HCT116 (cell line): Measurements from ENCODE around the gene STXBP3. TPM values are rescaled to one million over a fixed set of nuclear protein-coding genes. Genes with fewer than 3 reads are reported as not detected.

Experiments
- ATAC-seq: fragments of 200-7000 bp; cut with Tn5 transposase; 2 replicates; pipeline ENCODE4 v1.9.1; 2020; ENCODE audit warnings: mild to moderate bottlenecking, moderate library complexity
- BruUV-seq: library from RNA; stranded (reverse); fragments of 400-500 nt; replicated peaks from 2 replicates; lab custom pipeline; 2021; lab: Mats Ljungman, UMichigan
- CTCF ChIA-PET: fragments of 300-600 bp; sonication (Branson Sonifier 250); formaldehyde crosslinking; loops from one replicate; lab custom pipeline; 2021; ENCODE audit warnings: antibody characterized with exemption; lab: Charles Lee
- POLR2A ChIA-PET: fragments of 300-600, 350-600 bp; sonication (Branson Sonifier 250); formaldehyde crosslinking; loops from one replicate; lab custom pipeline; 2021; ENCODE audit warnings: antibody characterized with exemption; lab: Charles Lee
- RAD21 ChIA-PET, 2 experiments: fragments of 300-600 bp; sonication (Branson Sonifier 250); formaldehyde crosslinking; loops; one replicate each; lab custom pipeline; 2023; ENCODE audit warnings: low total read pairs in 2 of 2; ENCODE audit not compliant: uncharacterized antibody in 2 of 2, unreplicated experiment in 2 of 2, low non-redundant PET in 1 of 2; lab: Charles Lee
- DNase-seq: peaks from one replicate; pipeline ENCODE4 v3.0.0-alpha.2; 2010; ENCODE audit warnings: low read depth, low spot score
- H2AFZ ChIP-seq: fragments of 200-600 bp; shearing (Covaris generic), sonication (generic); 2 replicates; pipeline ENCODE4 v1.6.1; 2017; ENCODE audit warnings: low read depth, mixed run types, mixed read lengths, antibody characterized with exemption, low read length; ENCODE audit not compliant: poor library complexity, severe bottlenecking
- H3K27ac ChIP-seq: 2 replicates; pipeline ENCODE4 v1.5.1; 2012; ENCODE audit warnings: low read depth, low read length
- H3K27me3 ChIP-seq: fragments of 200-600 bp; sonication (generic); 2 replicates; pipeline ENCODE4 v1.6.1; 2016; ENCODE audit warnings: mixed run types, low read length, mixed read lengths; ENCODE audit not compliant: insufficient read depth
- H3K36me3 ChIP-seq, 2 experiments: fragments of 200-500 bp in 1 of 2; fragments of 200-600 bp in 1 of 2; sonication (Bioruptor generic) in 1 of 2; sonication (generic) in 1 of 2; 2 replicates each; pipeline versions ENCODE4 v1.5.1 to v1.6.1; 2014 to 2016; ENCODE audit warnings: low read length in 2 of 2, inconsistent platforms in 1 of 2, mixed read lengths in 1 of 2, mixed run types in 1 of 2; ENCODE audit not compliant: insufficient read depth in 2 of 2, control insufficient read depth in 1 of 2
- H3K4me1 ChIP-seq, 2 experiments: fragments of 200-600 bp in 1 of 2; sonication (generic) in 1 of 2; 2 replicates each; pipeline versions ENCODE4 v1.5.1 to v1.6.1; 2012 to 2017; ENCODE audit warnings: low read length in 2 of 2, inconsistent platforms in 1 of 2, mild to moderate bottlenecking in 1 of 2, mixed read lengths in 1 of 2, mixed run types in 1 of 2, moderate library complexity in 1 of 2; ENCODE audit not compliant: insufficient read depth in 2 of 2, control insufficient read depth in 1 of 2
- H3K4me2 ChIP-seq: fragments of 200-600 bp; sonication (generic); 2 replicates; pipeline ENCODE4 v1.6.1; 2017; ENCODE audit warnings: mixed run types, low read length, mixed read lengths
- H3K4me3 ChIP-seq, 2 experiments: fragments of 200-600 bp in 1 of 2; sonication (generic) in 1 of 2; replicated peaks in 1 of 2; 2 replicates each; pipeline ENCODE4 v1.5.1; 2011 to 2016; ENCODE audit warnings: low read length in 2 of 2, control low read depth in 1 of 2, low read depth in 1 of 2, mild to moderate bottlenecking in 1 of 2, mixed read lengths in 1 of 2, mixed run types in 1 of 2
- H3K79me2 ChIP-seq: fragments of 200-600 bp; sonication (generic); 2 replicates; pipeline ENCODE4 v1.6.1; 2017; ENCODE audit warnings: mild to moderate bottlenecking, mixed run types, low read length, moderate library complexity, mixed read lengths; ENCODE audit not compliant: insufficient read depth
- H3K9ac ChIP-seq: fragments of 200-600 bp; sonication (generic); 2 replicates; pipeline ENCODE4 v1.6.1; 2016; ENCODE audit warnings: low read length, mixed read lengths
- H3K9me2 ChIP-seq: fragments of 200-600 bp; sonication (generic), shearing (Covaris generic); 2 replicates; pipeline ENCODE4 v1.6.1; 2017; ENCODE audit warnings: mixed run types, mild to moderate bottlenecking, moderate library complexity; ENCODE audit not compliant: insufficient read depth
- H3K9me3 ChIP-seq, 2 experiments: fragments of 200-500 bp in 1 of 2; fragments of 200-600 bp in 1 of 2; sonication (Bioruptor generic) in 1 of 2; sonication (generic) in 1 of 2; 2 replicates each; pipeline ENCODE4 v1.6.1; 2014 to 2017; ENCODE audit warnings: low read length in 2 of 2, mixed read lengths in 2 of 2, inconsistent platforms in 1 of 2, low read depth in 1 of 2, mild to moderate bottlenecking in 1 of 2, mixed run types in 1 of 2, moderate library complexity in 1 of 2; ENCODE audit not compliant: control insufficient read depth in 1 of 2, insufficient read depth in 1 of 2
- H4K20me1 ChIP-seq: fragments of 200-600 bp; sonication (generic), shearing (Covaris generic); 2 replicates; pipeline ENCODE4 v1.6.1; 2017; ENCODE audit warnings: mixed run types, mild to moderate bottlenecking, moderate library complexity; ENCODE audit not compliant: insufficient read depth
- ATF3 ChIP-seq: IDR thresholded peaks from 2 replicates; pipeline ENCODE4 v1.6.1; 2012
- CBX3 ChIP-seq: IDR thresholded peaks from 2 replicates; pipeline ENCODE4 v1.6.1; 2012; ENCODE audit warnings: low read depth
- CEBPB ChIP-seq: IDR thresholded peaks from 2 replicates; pipeline ENCODE4 v1.6.1; 2012; ENCODE audit warnings: low read depth
- EGR1 ChIP-seq: IDR thresholded peaks from 2 replicates; pipeline ENCODE4 v1.6.1; 2012; ENCODE audit warnings: low read depth
- ELF1 ChIP-seq: IDR thresholded peaks from 2 replicates; pipeline ENCODE4 v1.6.1; 2012; ENCODE audit warnings: low read depth, borderline replicate concordance
- EZH2 ChIP-seq: fragments of 200-600 bp; sonication (generic); IDR thresholded peaks from 2 replicates; pipeline ENCODE4 v1.6.1; 2017; ENCODE audit warnings: antibody characterized with exemption, mixed run types
- EZH2phosphoT487 ChIP-seq: fragments of 200-600 bp; IDR thresholded peaks from 2 replicates; pipeline ENCODE4 v1.6.1; 2018; ENCODE audit warnings: antibody characterized with exemption, borderline replicate concordance
- FOSL1 ChIP-seq: IDR thresholded peaks from 2 replicates; pipeline ENCODE4 v1.6.1; 2012; ENCODE audit warnings: low read depth
- JUND ChIP-seq: IDR thresholded peaks from 2 replicates; pipeline ENCODE4 v1.6.1; 2012
- MAX ChIP-seq: IDR thresholded peaks from 2 replicates; pipeline ENCODE4 v1.6.1; 2012
- POLR2AphosphoS5 ChIP-seq: IDR thresholded peaks from 2 replicates; pipeline ENCODE4 v1.6.1; 2011; ENCODE audit warnings: mild to moderate bottlenecking, low read depth, low read length, moderate library complexity
- RAD21 ChIP-seq: IDR thresholded peaks from 2 replicates; pipeline ENCODE4 v1.6.1; 2012; ENCODE audit warnings: low read depth, mild to moderate bottlenecking
- SP1 ChIP-seq: IDR thresholded peaks from 2 replicates; pipeline ENCODE4 v1.6.1; 2012; ENCODE audit warnings: low read depth
- SRF ChIP-seq: IDR thresholded peaks from 2 replicates; pipeline ENCODE4 v1.6.1; 2012; ENCODE audit warnings: low read depth
- TCF7L2 ChIP-seq: IDR thresholded peaks from 2 replicates; pipeline ENCODE4 v1.7.0; 2011; ENCODE audit warnings: borderline replicate concordance, inconsistent platforms; ENCODE audit not compliant: insufficient read depth, insufficient read length; ENCODE audit errors: extremely low read depth
- YY1 ChIP-seq: IDR thresholded peaks from 2 replicates; pipeline ENCODE4 v1.6.1; 2011; ENCODE audit warnings: low read length, low read depth, moderate library complexity, mild to moderate bottlenecking; ENCODE audit not compliant: insufficient replicate concordance; ENCODE audit errors: extremely low read depth
- ZBTB33 ChIP-seq: IDR thresholded peaks from 2 replicates; pipeline ENCODE4 v1.6.1; 2011; ENCODE audit warnings: mild to moderate bottlenecking, low read length, moderate library complexity; ENCODE audit not compliant: insufficient replicate concordance; ENCODE audit errors: extremely low read depth
- ZFX ChIP-seq: fragments of 450-650 bp; IDR thresholded peaks from 2 replicates; pipeline ENCODE4 v1.6.1; 2017
- ZNF274 ChIP-seq: fragments of 200-500 bp; sonication (Bioruptor generic); IDR thresholded peaks from 2 replicates; pipeline ENCODE4 v1.6.1; 2014; ENCODE audit warnings: mild to moderate bottlenecking, low read depth, low read length, inconsistent platforms
- intact Hi-C: fragments of 100-400 bp; cut with micrococcal nuclease; formaldehyde crosslinking; loops from 2 replicates; pipeline ENCODE4 v1.10.0; 2022
- total RNA-seq: library from RNA; stranded (reverse); gene quantifications from one replicate; pipeline ENCODE4 v1.2.1, GENCODE V29; 2021; ENCODE audit not compliant: unreplicated experiment

The STXBP3 gene
- total RNA-seq, 1 experiment from 2014 or later, result 22.6 TPM

- DNase-seq, result no peak
- H3K4me1 ChIP-seq, result peaks cover 18 to 43% of the 10 kb centered on the region in 2 experiments
- no peak overlapping the region for H3K4me3 ChIP-seq
- no TSS peak for BruUV-seq
- H3K27me3 ChIP-seq, result no peaks in the 10 kb centered on the region
- H4K20me1 ChIP-seq, result no peaks in the 10 kb centered on the region
- no peak overlapping the region for H3K27ac ChIP-seq
- H3K79me2 ChIP-seq, result no peaks in the 10 kb centered on the region
- H3K9ac ChIP-seq, result no peak overlapping the region
- ATAC-seq, result no peak
- CTCF ChIA-PET, result interaction anchor here (1.0 kb wide), 1 partner anchor 64 kb away, joined by 6 read pairs; no protein-coding TSS in a partner anchor
- RAD21 ChIA-PET, result no interaction called here
- no peak for TF ChIP-seq ZFX
- no peak for TF ChIP-seq CBX3
- no peak for TF ChIP-seq ZNF274
- no peak for TF ChIP-seq POLR2AphosphoS5
- TF ChIP-seq ELF1, result no peak
- no peak for TF ChIP-seq CEBPB
- no peak for TF ChIP-seq SRF
- no peak for TF ChIP-seq YY1
- TF ChIP-seq MAX, result no peak
- TF ChIP-seq FOSL1, result no peak
- no peak for TF ChIP-seq ZBTB33
- TF ChIP-seq TCF7L2, result no peak
- TF ChIP-seq ATF3, result no peak
- TF ChIP-seq EGR1, result no peak
- no peak for TF ChIP-seq EZH2phosphoT487
- no peak for TF ChIP-seq EZH2
- no peak for TF ChIP-seq SP1
- TF ChIP-seq RAD21, result no peak
- no peak for TF ChIP-seq JUND
- H3K4me2 ChIP-seq, result no peak overlapping the region
- no peaks in the 10 kb centered on the region for H3K9me3 ChIP-seq
- intact Hi-C loops, result no loop called here
- POLR2A ChIA-PET, result no interaction called here
- no peak overlapping the region for H2AFZ ChIP-seq
- H3K9me2 ChIP-seq, result no peaks in the 10 kb centered on the region
- H3K36me3 ChIP-seq, result no peaks in the 10 kb centered on the region
Observed at GRCh38 chr1:108832929-108833328, 86.5 kb downstream of the STXBP3 start.
